ENCODE data around the gene PTPRK. TPM values are rescaled to one million over a fixed set of nuclear protein-coding genes. Genes with fewer than 3 reads are reported as not detected.
A peak's percentile ranks its signal among the peaks of the same experiment; 100 is the strongest.

PTPRK gene
- total and polyA plus RNA-seq, 2 of the 13 experiments (the other 11 are each of a cell fraction or from before 2014, with no cell fraction given): 43.6 to 98.3 TPM

- peak; percentile 87; the same call in 1 of the 2 replicates for TF ChIP-seq KAT7 (CRISPR knock-in tag; IDR thresholded peaks at IDR 0.05; ENCODE audit: borderline replicate concordance)
- TF ChIP-seq REXO4 (CRISPR knock-in tag; IDR thresholded peaks at IDR 0.05; ENCODE audit: borderline replicate concordance): no peak
- TF ChIP-seq DNMT1 (CRISPR knock-in tag; IDR thresholded peaks at IDR 0.05): no peak
- TF ChIP-seq ZBTB1 (CRISPR knock-in tag; IDR thresholded peaks at IDR 0.05; ENCODE audit: borderline replicate concordance): no peak
- TF ChIP-seq ZNF816 (CRISPR knock-in tag; IDR thresholded peaks at IDR 0.05; ENCODE audit: borderline replicate concordance): no peak; the same call in 1 of the 2 replicates
- no peak for TF ChIP-seq ZNF33B (CRISPR knock-in tag; IDR thresholded peaks at IDR 0.05)
- no peak for TF ChIP-seq PRDM4 (CRISPR knock-in tag; IDR thresholded peaks at IDR 0.05; ENCODE audit: borderline replicate concordance)
- no peak for TF ChIP-seq CTCF (CRISPR knock-in tag; IDR thresholded peaks at IDR 0.05)
- TF ChIP-seq LBX2 (CRISPR knock-in tag; IDR thresholded peaks at IDR 0.05; ENCODE audit: borderline replicate concordance): no peak
- TF ChIP-seq ASH2L (IDR thresholded peaks at IDR 0.05; ENCODE audit: insufficient read length, low read depth, low read length): peak; percentile 94
- peak; percentile 47; the same call in 1 of the 2 replicates for TF ChIP-seq ZMYM4 (CRISPR knock-in tag; IDR thresholded peaks at IDR 0.05)
- TF ChIP-seq ZNF557 (CRISPR knock-in tag; IDR thresholded peaks at IDR 0.05): no peak
- TF ChIP-seq ESRRA (CRISPR knock-in tag; IDR thresholded peaks at IDR 0.05; ENCODE audit: low read depth): no peak; the same call in 1 of the 2 replicates
- peak; percentile 11; the same call in 1 of the 2 replicates for TF ChIP-seq MIER3 (CRISPR knock-in tag; IDR thresholded peaks at IDR 0.05; ENCODE audit: borderline replicate concordance)
- no peak for TF ChIP-seq CHD4 (IDR thresholded peaks at IDR 0.05; ENCODE audit: borderline replicate concordance, low read length)
- TF ChIP-seq PRDM10 (CRISPR knock-in tag; IDR thresholded peaks at IDR 0.05; ENCODE audit: low read depth): no peak
- TF ChIP-seq PHF5A (CRISPR knock-in tag; IDR thresholded peaks at IDR 0.05; ENCODE audit: low read depth, unreplicated experiment): no peak
- TF ChIP-seq GABPA (IDR thresholded peaks at IDR 0.05; ENCODE audit: low read depth, low read length): no peak
- TF ChIP-seq GABPA (CRISPR knock-in tag; IDR thresholded peaks at IDR 0.05; ENCODE audit: low read depth): peak; percentile 40; the same call in 1 of the 2 replicates
- no peak for TF ChIP-seq MAZ (IDR thresholded peaks at IDR 0.05; ENCODE audit: borderline replicate concordance, low read depth, low read length)
- no peak for TF ChIP-seq MAZ (CRISPR knock-in tag; IDR thresholded peaks at IDR 0.05; ENCODE audit: low read depth)
These were observed 14.8 kb downstream of the PTPRK start (continued) for GRCh38 chr6:128505603-128506002.

Measured in HepG2 (cell line).